CD8-positive, alpha-beta memory T cell (primary cell): ENCODE measurements around the gene VWF. TPM values are rescaled to one million over a fixed set of nuclear protein-coding genes. Genes with fewer than 3 reads are reported as not detected.

ENCODE experiments used
- CTCF ChIA-PET: fragments of 350-600 bp; sonication (Branson Sonifier 250); formaldehyde crosslinking; loops from one replicate; lab custom pipeline; 2021; ENCODE audit warnings: antibody characterized with exemption; lab: Charles Lee
- POLR2A ChIA-PET: fragments of 350-600 bp; sonication (Branson Sonifier 250); formaldehyde crosslinking; loops from one replicate; lab custom pipeline; 2021; ENCODE audit warnings: antibody characterized with exemption; lab: Charles Lee
- DNase-seq, 5 donors: peaks; one replicate each; pipeline versions ENCODE4 v3.0.0 to v3.0.0-alpha.2; 2020 to 2022; ENCODE audit warnings: mixed read lengths in 1 of 5
- H3K27ac ChIP-seq: one replicate; pipeline ENCODE4 v1.7.0; 2013; ENCODE audit warnings: low read depth, mild to moderate bottlenecking, low read length, moderate library complexity
- H3K27me3 ChIP-seq: 2 replicates; pipeline ENCODE4 v1.7.0; 2013; ENCODE audit warnings: low read length, mild to moderate bottlenecking; ENCODE audit not compliant: insufficient read depth, poor library complexity, severe bottlenecking
- H3K36me3 ChIP-seq: 2 replicates; pipeline ENCODE4 v1.7.0; 2013; ENCODE audit warnings: mild to moderate bottlenecking, low read length, moderate library complexity; ENCODE audit not compliant: insufficient read depth
- H3K4me1 ChIP-seq: 2 replicates; pipeline ENCODE4 v1.7.0; 2013; ENCODE audit warnings: mild to moderate bottlenecking, low read length, moderate library complexity; ENCODE audit not compliant: insufficient read depth
- H3K4me3 ChIP-seq: 2 replicates; pipeline ENCODE4 v1.7.0; 2013; ENCODE audit warnings: mild to moderate bottlenecking, low read length
- H3K9me3 ChIP-seq: 2 replicates; pipeline ENCODE4 v1.7.0; 2013; ENCODE audit warnings: mild to moderate bottlenecking, low read length
- H3K27ac Mint-ChIP-seq, 8 donors: one replicate each; pipeline ENCODE4 v1.8.0; 2020 to 2021; ENCODE audit warnings: mixed read lengths in 8 of 8, mild to moderate bottlenecking in 6 of 8, inconsistent platforms in 3 of 8, moderate library complexity in 3 of 8
- H3K27me3 Mint-ChIP-seq, 2 donors: one replicate each; pipeline ENCODE4 v1.8.0; 2020 to 2021; ENCODE audit warnings: mixed read lengths in 2 of 2, mild to moderate bottlenecking in 1 of 2, moderate library complexity in 1 of 2
- H3K36me3 Mint-ChIP-seq, 3 donors: one replicate each; pipeline ENCODE4 v1.8.0; 2020 to 2021; ENCODE audit warnings: mixed read lengths in 3 of 3, inconsistent platforms in 1 of 3, mild to moderate bottlenecking in 1 of 3
- H3K4me1 Mint-ChIP-seq, 3 donors: one replicate each; pipeline ENCODE4 v1.8.0; 2020 to 2021; ENCODE audit warnings: mixed read lengths in 3 of 3, inconsistent platforms in 1 of 3, mild to moderate bottlenecking in 1 of 3
- H3K4me3 Mint-ChIP-seq, 7 donors: one replicate each; pipeline ENCODE4 v1.8.0; 2020 to 2021; ENCODE audit warnings: mixed read lengths in 7 of 7, mild to moderate bottlenecking in 6 of 7, moderate library complexity in 4 of 7, inconsistent platforms in 2 of 7
- H3K9me3 Mint-ChIP-seq, 5 donors: one replicate each; pipeline ENCODE4 v1.8.0; 2020 to 2022; ENCODE audit warnings: mixed read lengths in 5 of 5, mild to moderate bottlenecking in 3 of 5, moderate library complexity in 2 of 5, inconsistent platforms in 1 of 5
- polyA plus RNA-seq: library from polyadenylated mRNA; unstranded; fragments of 300-500 nt; fragmentation: Illumina TruSeq; gene quantifications from one replicate; pipeline ENCODE4 v1.2.3, GENCODE V29; 2021
- total RNA-seq, 2 experiments: library from RNA; stranded (reverse); gene quantifications; one replicate each; pipeline ENCODE4 v1.2.3, GENCODE V29; 2021

VWF gene
- total and polyA plus RNA-seq, 3 experiments from 2014 or later = 0.02 TPM; not detected in 2

- peaks cover 0 to 5% of the 10 kb centered on the region in 2 donors for H3K27me3 Mint-ChIP-seq
- H3K9me3 Mint-ChIP-seq = no peaks in the 10 kb centered on the region
- peaks cover 2 to 4% (median 3%) of the 10 kb centered on the region in 3 donors for H3K4me1 Mint-ChIP-seq
- Histone ChIP-seq H3K36me3 (no peaks in the 10 kb centered on the region), H3K4me1 (no peaks in the 10 kb centered on the region), H3K27me3 (no peaks in the 10 kb centered on the region), H3K4me3 (no peak overlapping the region), H3K9me3 (no peaks in the 10 kb centered on the region), H3K27ac (no peak overlapping the region)
- no peaks in the 10 kb centered on the region for H3K36me3 Mint-ChIP-seq
- H3K4me3 Mint-ChIP-seq = no peak overlapping the region
- DNase-seq = no peak
- H3K27ac Mint-ChIP-seq = no peak overlapping the region
- ChIA-PET CTCF (no interaction called here), POLR2A (no interaction called here)
Measured at GRCh38 chr12:5984873-5985272, 139.6 kb downstream of the VWF start.

GRCh38 chr12:5982106-5982505 is 142.4 kb downstream of the VWF start:
- H3K9me3 ChIP-seq = no peaks in the 10 kb centered on the region
- no peaks in the 10 kb centered on the region for H3K4me1 ChIP-seq
- H3K36me3 ChIP-seq = no peaks in the 10 kb centered on the region
- H3K4me3 ChIP-seq = no peak overlapping the region
- Mint-ChIP-seq H3K36me3 (no peaks in the 10 kb centered on the region), H3K9me3 (no peaks in the 10 kb centered on the region), H3K27ac (no peak overlapping the region), H3K4me1 (no peaks in the 10 kb centered on the region), H3K4me3 (no peak overlapping the region), H3K27me3 (peaks cover 2% of the 10 kb centered on the region in 2 donors)
- ChIA-PET CTCF (interaction anchor here (1.4 kb wide), 1 partner anchor 10 kb away, joined by 5 read pairs; no protein-coding TSS in a partner anchor), POLR2A (no interaction called here)
- no peak for DNase-seq
- H3K27me3 ChIP-seq = no peaks in the 10 kb centered on the region
- H3K27ac ChIP-seq = no peak overlapping the region

GRCh38 chr12:5977556-5977955 is 146.9 kb downstream of the VWF start:
- POLR2A ChIA-PET = no interaction called here
- peaks cover 14 to 27% of the 10 kb centered on the region in 2 donors for H3K27me3 Mint-ChIP-seq
- DNase-seq = no peak
- no peak overlapping the region for H3K27ac ChIP-seq
- H3K4me3 ChIP-seq = no peak overlapping the region
- H3K36me3 ChIP-seq = no peaks in the 10 kb centered on the region
- no peaks in the 10 kb centered on the region for H3K27me3 ChIP-seq
- no peak overlapping the region for H3K4me3 Mint-ChIP-seq
- no peaks in the 10 kb centered on the region for H3K36me3 Mint-ChIP-seq
- no peak overlapping the region for H3K27ac Mint-ChIP-seq
- H3K4me1 ChIP-seq = no peaks in the 10 kb centered on the region
- H3K9me3 Mint-ChIP-seq = no peaks in the 10 kb centered on the region
- no peaks in the 10 kb centered on the region for H3K4me1 Mint-ChIP-seq
- no peaks in the 10 kb centered on the region for H3K9me3 ChIP-seq
- CTCF ChIA-PET = interaction anchor here (1.8 kb wide), 1 partner anchor 11 kb away, joined by 6 read pairs; no protein-coding TSS in a partner anchor

GRCh38 chr12:5976711-5977110 is 147.8 kb downstream of the VWF start:
- Mint-ChIP-seq H3K36me3 (no peaks in the 10 kb centered on the region), H3K27me3 (peaks cover 16 to 32% of the 10 kb centered on the region in 2 donors), H3K4me1 (no peaks in the 10 kb centered on the region), H3K27ac (no peak overlapping the region), H3K9me3 (no peaks in the 10 kb centered on the region), H3K4me3 (no peak overlapping the region)
- ChIA-PET CTCF (interaction anchor here (1.8 kb wide), 1 partner anchor 11 kb away, joined by 6 read pairs; no protein-coding TSS in a partner anchor), POLR2A (no interaction called here)
- Histone ChIP-seq H3K9me3 (no peaks in the 10 kb centered on the region), H3K27ac (no peak overlapping the region), H3K4me1 (no peaks in the 10 kb centered on the region), H3K4me3 (no peak overlapping the region), H3K27me3 (no peaks in the 10 kb centered on the region), H3K36me3 (no peaks in the 10 kb centered on the region)
- no peak for DNase-seq

GRCh38 chr12:5976196-5976595 is 148.3 kb downstream of the VWF start:
- Mint-ChIP-seq H3K9me3 (no peaks in the 10 kb centered on the region), H3K4me3 (no peak overlapping the region), H3K4me1 (no peaks in the 10 kb centered on the region), H3K27ac (no peak overlapping the region), H3K27me3 (peaks cover 18 to 33% of the 10 kb centered on the region in 2 donors), H3K36me3 (no peaks in the 10 kb centered on the region)
- CTCF ChIA-PET = interaction anchor here (1.8 kb wide), 1 partner anchor 12 kb away, joined by 6 read pairs; no protein-coding TSS in a partner anchor
- no peak overlapping the region for H3K27ac ChIP-seq
- H3K9me3 ChIP-seq = no peaks in the 10 kb centered on the region
- DNase-seq = no peak
- H3K27me3 ChIP-seq = no peaks in the 10 kb centered on the region
- no peaks in the 10 kb centered on the region for H3K36me3 ChIP-seq
- H3K4me1 ChIP-seq = no peaks in the 10 kb centered on the region
- POLR2A ChIA-PET = no interaction called here
- H3K4me3 ChIP-seq = no peak overlapping the region

- ChIA-PET POLR2A (no interaction called here), CTCF (interaction anchor here (1.4 to 1.7 kb wide), 3 partner anchors 9 to 14 kb away, joined by 3 to 9 read pairs (median 5); no protein-coding TSS in a partner anchor)
- H3K27ac Mint-ChIP-seq = no peak overlapping the region
- peaks cover 29 to 57% of the 10 kb centered on the region in 2 donors for H3K27me3 Mint-ChIP-seq
- H3K4me3 Mint-ChIP-seq = no peak overlapping the region
- no peak overlapping the region for H3K27ac ChIP-seq
- no peak for DNase-seq
- H3K27me3 ChIP-seq = no peaks in the 10 kb centered on the region
- H3K4me3 ChIP-seq = no peak overlapping the region
- no peaks in the 10 kb centered on the region for H3K9me3 Mint-ChIP-seq
- H3K36me3 ChIP-seq = no peaks in the 10 kb centered on the region
- H3K4me1 ChIP-seq = no peaks in the 10 kb centered on the region
- no peaks in the 10 kb centered on the region for H3K36me3 Mint-ChIP-seq
- no peaks in the 10 kb centered on the region for H3K4me1 Mint-ChIP-seq
- H3K9me3 ChIP-seq = no peaks in the 10 kb centered on the region
Measured at GRCh38 chr12:5973461-5974115, 150.9 kb downstream of the VWF start.

- POLR2A ChIA-PET = no interaction called here
- DNase-seq = no peak
- no peaks in the 10 kb centered on the region for H3K4me1 Mint-ChIP-seq
- Histone ChIP-seq H3K9me3 (no peaks in the 10 kb centered on the region), H3K4me3 (no peak overlapping the region), H3K27me3 (no peaks in the 10 kb centered on the region), H3K4me1 (no peaks in the 10 kb centered on the region), H3K27ac (no peak overlapping the region), H3K36me3 (no peaks in the 10 kb centered on the region)
- peak overlapping the region in 1 of 8 donors; percentile 16 for H3K27ac Mint-ChIP-seq
- no peak overlapping the region for H3K4me3 Mint-ChIP-seq
- no peaks in the 10 kb centered on the region for H3K36me3 Mint-ChIP-seq
- CTCF ChIA-PET = no interaction called here
- H3K27me3 Mint-ChIP-seq = peaks cover 29 to 57% of the 10 kb centered on the region in 2 donors
- H3K9me3 Mint-ChIP-seq = no peaks in the 10 kb centered on the region
Measured at GRCh38 chr12:5972387-5972786, 152.1 kb downstream of the VWF start.

- H3K27ac Mint-ChIP-seq = no peak overlapping the region
- no peaks in the 10 kb centered on the region for H3K4me1 Mint-ChIP-seq
- no peak for DNase-seq
- H3K27me3 Mint-ChIP-seq = peaks cover 32 to 47% of the 10 kb centered on the region in 2 donors
- Histone ChIP-seq H3K9me3 (no peaks in the 10 kb centered on the region), H3K4me1 (no peaks in the 10 kb centered on the region), H3K27me3 (no peaks in the 10 kb centered on the region), H3K36me3 (no peaks in the 10 kb centered on the region), H3K4me3 (no peak overlapping the region), H3K27ac (no peak overlapping the region)
- ChIA-PET POLR2A (no interaction called here), CTCF (no interaction called here)
- no peak overlapping the region for H3K4me3 Mint-ChIP-seq
- no peaks in the 10 kb centered on the region for H3K36me3 Mint-ChIP-seq
- H3K9me3 Mint-ChIP-seq = no peaks in the 10 kb centered on the region
Measured at GRCh38 chr12:5971194-5971850, 153.1 kb downstream of the VWF start.
